Spleen (tissue), 11 donors: ENCODE results near the gene RIPK3. TPM values are rescaled to one million over a fixed set of nuclear protein-coding genes. Genes with fewer than 3 reads are reported as not detected.

Experiments used
- DNase-seq: peaks from one replicate; pipeline ENCODE4 v3.0.0-alpha.2; 2020
- H3K27ac ChIP-seq, 8 donors: fragments of 200-600 bp; sonication (generic) in 7 of 8; 1 replicate in 4 of 8; 2 replicates in 4 of 8; pipeline versions ENCODE4 v1.5.0 to v1.8.0; 2016 to 2021; ENCODE audit warnings: inconsistent platforms in 4 of 8, mild to moderate bottlenecking in 4 of 8, moderate library complexity in 1 of 8
- H3K27me3 ChIP-seq, 7 donors: fragments of 200-600 bp; sonication (generic) in 6 of 7; replicated peaks in 1 of 7; 1 replicate in 4 of 7; 2 replicates in 3 of 7; pipeline versions ENCODE4 v1.5.0 to v1.8.0; 2016 to 2021; ENCODE audit warnings: inconsistent platforms in 3 of 7, mild to moderate bottlenecking in 1 of 7
- H3K36me3 ChIP-seq, 6 donors: fragments of 200-600 bp; sonication (generic) in 5 of 6; 1 replicate in 4 of 6; 2 replicates in 2 of 6; pipeline versions ENCODE4 v1.5.0 to v1.8.0; 2016 to 2021; ENCODE audit warnings: inconsistent platforms in 2 of 6
- H3K4me1 ChIP-seq, 6 donors: fragments of 200-600 bp; sonication (generic) in 5 of 6; 1 replicate in 3 of 6; 2 replicates in 3 of 6; pipeline versions ENCODE4 v1.5.0 to v1.8.0; 2016 to 2021; ENCODE audit warnings: inconsistent platforms in 3 of 6
- H3K4me3 ChIP-seq, 8 donors: fragments of 200-600 bp; sonication (generic) in 7 of 8; 1 replicate in 4 of 8; 2 replicates in 4 of 8; pipeline versions ENCODE4 v1.5.0 to v1.8.0; 2016 to 2021; ENCODE audit warnings: inconsistent platforms in 4 of 8, mild to moderate bottlenecking in 4 of 8, moderate library complexity in 2 of 8
- H3K9me3 ChIP-seq, 8 donors: fragments of 200-600 bp; sonication (generic) in 7 of 8; 1 replicate in 4 of 8; 2 replicates in 4 of 8; pipeline versions ENCODE4 v1.5.0 to v1.8.0; 2016 to 2021; ENCODE audit warnings: inconsistent platforms in 4 of 8
- POLR2A ChIP-seq, 3 donors: fragments of 450-650 bp; IDR thresholded peaks; one replicate each; pipeline ENCODE4 v1.5.1; 2017; ENCODE audit warnings: antibody characterized with exemption in 3 of 3, mild to moderate bottlenecking in 1 of 3
- POLR2AphosphoS5 ChIP-seq, 3 donors: sonication (generic); formaldehyde crosslinking; IDR thresholded peaks; one replicate each; pipeline ENCODE4 v1.5.1; 2017; ENCODE audit warnings: antibody characterized with exemption in 3 of 3
- WGBS, 5 donors: extraction: QIAGEN DNeasy Blood & Tissue Kit in 3 of 5; methylation state at CpG; one replicate each; pipeline versions ENCODE4 v1.1.5 to v1.1.7; 2013 to 2018; 5-methylcytosine and 5-hydroxymethylcytosine counted together
- intact Hi-C: fragments of 100-400 bp; cut with DNase I; formaldehyde crosslinking; loops from one replicate; pipeline ENCODE4 v1.15.0; 2023; ENCODE audit warnings: low total_unique reads
- polyA plus RNA-seq, 3 donors: library from polyadenylated mRNA; stranded (reverse); fragments of 200-250 nt; gene quantifications; one replicate each; pipeline ENCODE4 v1.2.1, GENCODE V29; 2013
- total RNA-seq, 7 donors: library from RNA; depleted of rRNA in 3 of 7; stranded (reverse); fragments of >200 nt in 3 of 7; fragmentation: NEBNext Ultra II Directional in 4 of 7; extraction: Animal tissue kit (Norgen Biotek cat#: 25700) in 4 of 7; gene quantifications; one replicate each; pipeline versions ENCODE4 v1.1.0 to v1.2.1, GENCODE V29; 2016 to 2021
- TF ChIP-seq, protein P1 (sequence below), 11 experiments: fragments of 200-600 bp in 7 of 11; fragments of 450-650 bp in 4 of 11; sonication (generic) in 4 of 11; IDR thresholded peaks in 8 of 11; conservative IDR thresholded peaks in 3 of 11; 1 replicate in 7 of 11; 2 replicates in 4 of 11; pipeline versions ENCODE4 v1.4.0 to v1.8.0; 2016 to 2021; ENCODE audit warnings: antibody characterized with exemption in 11 of 11, inconsistent platforms in 4 of 11, mild to moderate bottlenecking in 1 of 11
- donor health status: healthy with polysubstance abuse.
- donor health status: DM: no; HTN: no; CAD: no; lungs with moderate emphysema.
- donor health status: DM: no; HTN: no; CAD: no.
- donor health status: Bipolar disorder and iron deficiency.
- donor health status: healthy.
- donor health status: DM: no; HTN: no; CAD: no.
- donor health status: DM: yes; HTN: yes; CAD: no.

RIPK3 gene
- total and polyA plus RNA-seq, 10 donors = 14.0 to 42.4 (median 28.4) TPM

- intact Hi-C loops = no loop called here
- no peaks in the 10 kb centered on the region for H3K4me1 ChIP-seq
- no peak overlapping the region for H3K27ac ChIP-seq
- TF ChIP-seq POLR2A (IDR thresholded peaks at IDR 0.05) = no peak
- no peak for TF ChIP-seq POLR2AphosphoS5 (IDR thresholded peaks at IDR 0.05)
- TF ChIP-seq, protein P1, sequence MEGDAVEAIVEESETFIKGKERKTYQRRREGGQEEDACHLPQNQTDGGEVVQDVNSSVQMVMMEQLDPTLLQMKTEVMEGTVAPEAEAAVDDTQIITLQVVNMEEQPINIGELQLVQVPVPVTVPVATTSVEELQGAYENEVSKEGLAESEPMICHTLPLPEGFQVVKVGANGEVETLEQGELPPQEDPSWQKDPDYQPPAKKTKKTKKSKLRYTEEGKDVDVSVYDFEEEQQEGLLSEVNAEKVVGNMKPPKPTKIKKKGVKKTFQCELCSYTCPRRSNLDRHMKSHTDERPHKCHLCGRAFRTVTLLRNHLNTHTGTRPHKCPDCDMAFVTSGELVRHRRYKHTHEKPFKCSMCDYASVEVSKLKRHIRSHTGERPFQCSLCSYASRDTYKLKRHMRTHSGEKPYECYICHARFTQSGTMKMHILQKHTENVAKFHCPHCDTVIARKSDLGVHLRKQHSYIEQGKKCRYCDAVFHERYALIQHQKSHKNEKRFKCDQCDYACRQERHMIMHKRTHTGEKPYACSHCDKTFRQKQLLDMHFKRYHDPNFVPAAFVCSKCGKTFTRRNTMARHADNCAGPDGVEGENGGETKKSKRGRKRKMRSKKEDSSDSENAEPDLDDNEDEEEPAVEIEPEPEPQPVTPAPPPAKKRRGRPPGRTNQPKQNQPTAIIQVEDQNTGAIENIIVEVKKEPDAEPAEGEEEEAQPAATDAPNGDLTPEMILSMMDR (IDR thresholded peaks at IDR 0.05 in 8 of 11, conservative IDR thresholded peaks at IDR 0.05 in 3 of 11) = no peak
- H3K4me3 ChIP-seq = no peak overlapping the region
- H3K36me3 ChIP-seq = no peaks in the 10 kb centered on the region
- no peaks in the 10 kb centered on the region for H3K9me3 ChIP-seq
- no peak for DNase-seq
- H3K27me3 ChIP-seq = peaks cover 0 to 4% (median 0%) of the 10 kb centered on the region in 7 donors
- 63 to 86% (median 81%) methylated on average over 7 to 8 of the region's 8 CpGs for WGBS, 5 donors
Observed at GRCh38 chr14:24381363-24382063, 41.7 kb upstream of the RIPK3 start.

GRCh38 chr14:24379907-24380730 is 40.3 kb upstream of the RIPK3 start:
- H3K4me3 ChIP-seq = no peak overlapping the region
- WGBS, 5 donors = 79 to 85% (median 84%) methylated on average over 15 of the region's 15 CpGs
- no peaks in the 10 kb centered on the region for H3K9me3 ChIP-seq
- H3K4me1 ChIP-seq = no peaks in the 10 kb centered on the region
- H3K36me3 ChIP-seq = no peaks in the 10 kb centered on the region
- TF ChIP-seq POLR2A (IDR thresholded peaks at IDR 0.05) = no peak
- no peak for TF ChIP-seq POLR2AphosphoS5 (IDR thresholded peaks at IDR 0.05)
- TF ChIP-seq, protein P1 (IDR thresholded peaks at IDR 0.05 in 8 of 11, conservative IDR thresholded peaks at IDR 0.05 in 3 of 11) = no peak
- H3K27ac ChIP-seq = no peak overlapping the region
- intact Hi-C loops = no loop called here
- no peak for DNase-seq
- peaks cover 0 to 10% (median 0%) of the 10 kb centered on the region in 7 donors for H3K27me3 ChIP-seq

- DNase-seq = no peak
- Histone ChIP-seq H3K27me3 (peaks cover 0 to 10% (median 0%) of the 10 kb centered on the region in 7 donors), H3K4me3 (no peak overlapping the region), H3K9me3 (no peaks in the 10 kb centered on the region), H3K36me3 (no peaks in the 10 kb centered on the region), H3K4me1 (no peaks in the 10 kb centered on the region), H3K27ac (no peak overlapping the region)
- TF ChIP-seq, protein P1 (IDR thresholded peaks at IDR 0.05 in 8 of 11, conservative IDR thresholded peaks at IDR 0.05 in 3 of 11) = no peak
- no peak for TF ChIP-seq POLR2AphosphoS5 (IDR thresholded peaks at IDR 0.05)
- TF ChIP-seq POLR2A (IDR thresholded peaks at IDR 0.05) = no peak
- WGBS, 5 donors = 79 to 91% (median 88%) methylated on average over 7 of the region's 7 CpGs
- intact Hi-C loops = no loop called here
Observed at GRCh38 chr14:24378981-24379906, 39.5 kb upstream of the RIPK3 start.
